Measurements from ENCODE around the gene CTRB1.

GRCh38 chr16:75238853-75239541 is 20.2 kb downstream of the CTRB1 start:
- no peak for TF ChIP-seq POLR2AphosphoS5 (IDR thresholded peaks at IDR 0.05; ENCODE audit: low read depth, low read length)
- TF ChIP-seq POLR2A (IDR thresholded peaks at IDR 0.05; ENCODE audit: low read depth, low read length): no peak
